Ovary (tissue), 3 donors: Measurements from ENCODE around the gene CCNQ.

Experiments used
- CTCF ChIP-seq, 3 donors: fragments of 450-650 bp in 2 of 3; fragments of 200-600 bp in 1 of 3; IDR thresholded peaks; one replicate each; pipeline versions ENCODE4 v1.5.1 to v1.8.0; 2016 to 2022; ENCODE audit warnings: antibody characterized with exemption in 3 of 3, mild to moderate bottlenecking in 1 of 3
- EP300 ChIP-seq: sonication (generic); formaldehyde crosslinking; IDR thresholded peaks from one replicate; pipeline ENCODE4 v1.6.1; 2017; ENCODE audit warnings: antibody characterized with exemption
- POLR2A ChIP-seq: fragments of 450-650 bp; IDR thresholded peaks from one replicate; pipeline ENCODE4 v1.6.1; 2017; ENCODE audit warnings: antibody characterized with exemption, mild to moderate bottlenecking, moderate library complexity
- donor health status: DM: no; HTN: no; CAD: no.

GRCh38 chrX:153631346-153631745 lies 32.4 kb upstream of the CCNQ start:
- TF ChIP-seq CTCF (IDR thresholded peaks at IDR 0.05) (no peak), POLR2A (no peak), EP300 (no peak)
